Endodermal cell (in vitro differentiated cells): ENCODE measurements around the gene CARM1. TPM values are rescaled to one million over a fixed set of nuclear protein-coding genes. Genes with fewer than 3 reads are reported as not detected.

Experiments
- DNase-seq: peaks from one replicate; pipeline ENCODE4 v3.0.0-alpha.2; 2017
- H3K27ac ChIP-seq: 2 replicates; pipeline ENCODE4 v1.5.1; 2013; ENCODE audit warnings: mild to moderate bottlenecking, low read depth, low read length, moderate library complexity
- H3K27me3 ChIP-seq: 2 replicates; pipeline ENCODE4 v1.6.1; 2013; ENCODE audit warnings: mild to moderate bottlenecking, low read length, moderate library complexity; ENCODE audit not compliant: insufficient read depth, control insufficient read depth, poor library complexity, severe bottlenecking
- H3K36me3 ChIP-seq: 2 replicates; pipeline ENCODE4 v1.7.0; 2013; ENCODE audit warnings: mild to moderate bottlenecking, low read length, moderate library complexity; ENCODE audit not compliant: control insufficient read depth, insufficient read depth
- H3K4me1 ChIP-seq: one replicate; pipeline ENCODE4 v1.7.0; 2013; ENCODE audit warnings: low read length; ENCODE audit not compliant: control insufficient read depth, insufficient read depth
- H3K4me3 ChIP-seq: 2 replicates; pipeline ENCODE4 v1.5.1; 2013; ENCODE audit warnings: mild to moderate bottlenecking, low read length, moderate library complexity
- H3K9ac ChIP-seq: 2 replicates; pipeline ENCODE4 v1.6.1; 2013; ENCODE audit warnings: mild to moderate bottlenecking, low read length, moderate library complexity; ENCODE audit not compliant: poor library complexity, severe bottlenecking; ENCODE audit errors: extremely low read depth
- H3K9me3 ChIP-seq: 2 replicates; pipeline ENCODE4 v1.6.1; 2013; ENCODE audit warnings: mild to moderate bottlenecking, low read length, moderate library complexity; ENCODE audit not compliant: control insufficient read depth
- H3K27ac Mint-ChIP-seq: 2 replicates; pipeline ENCODE4 v1.8.0; 2020; ENCODE audit warnings: mixed read lengths
- H3K27me3 Mint-ChIP-seq: 2 replicates; pipeline ENCODE4 v1.8.0; 2021; ENCODE audit warnings: mild to moderate bottlenecking, mixed read lengths; ENCODE audit not compliant: insufficient read depth
- H3K36me3 Mint-ChIP-seq: 2 replicates; pipeline ENCODE4 v1.8.0; 2020; ENCODE audit warnings: low read depth, mixed read lengths
- H3K4me1 Mint-ChIP-seq: 2 replicates; pipeline ENCODE4 v1.8.0; 2020; ENCODE audit warnings: mixed read lengths
- H3K4me3 Mint-ChIP-seq: 2 replicates; pipeline ENCODE4 v1.8.0; 2020; ENCODE audit warnings: mild to moderate bottlenecking, moderate library complexity, mixed read lengths
- H3K9me3 Mint-ChIP-seq: 2 replicates; pipeline ENCODE4 v1.8.0; 2020; ENCODE audit warnings: mild to moderate bottlenecking, mixed read lengths
- CTCF ChIP-seq: fragments of 200-600 bp; sonication (generic); conservative IDR thresholded peaks from 2 replicates; pipeline ENCODE4 v1.5.0; 2021; ENCODE audit warnings: antibody characterized with exemption, mild to moderate bottlenecking
- WGBS, 2 experiments: methylation state at CpG; one replicate each; pipeline versions ENCODE4 v1.1.5 to v1.1.7; 2013; ENCODE audit warnings: missing lambda C conversion rate in 2 of 2, mixed read lengths in 1 of 2; ENCODE audit not compliant: insufficient coverage in 1 of 2, insufficient read length in 1 of 2; 5-methylcytosine and 5-hydroxymethylcytosine counted together
- total RNA-seq, 2 donors: library from RNA; stranded (reverse); fragmentation: NEBNext Ultra II Directional in 1 of 2; extraction: Animal tissue kit (Norgen Biotek cat#: 25700) in 1 of 2; gene quantifications; 2 replicates in 1 of 2; 3 replicates in 1 of 2; pipeline ENCODE4 v1.2.1, GENCODE V29; 2021

CARM1 gene
- total RNA-seq, 2 donors from 2014 or later = 80.6 to 86.6 TPM

- H3K4me3 Mint-ChIP-seq = no peak overlapping the region
- no peak for DNase-seq
Measured at GRCh38 chr19:10920288-10920655, 48.9 kb downstream of the CARM1 start.

DNA sequence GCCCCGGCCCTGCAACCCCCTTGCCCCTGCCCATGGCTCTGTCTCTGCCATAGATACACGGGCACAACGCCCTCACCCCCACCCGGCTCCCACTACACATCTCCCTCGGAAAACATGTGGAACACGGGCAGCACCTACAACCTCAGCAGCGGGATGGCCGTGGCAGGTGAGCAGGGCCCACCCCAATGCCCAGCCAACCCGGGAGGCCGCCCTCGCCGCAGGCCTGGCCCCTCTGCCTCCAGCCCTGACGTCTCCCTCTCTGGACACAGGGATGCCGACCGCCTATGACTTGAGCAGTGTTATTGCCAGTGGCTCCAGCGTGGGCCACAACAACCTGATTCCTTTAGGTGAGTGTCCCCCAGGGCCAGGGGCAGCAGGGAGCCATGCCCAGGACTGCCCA is 49.4 kb downstream of the CARM1 start:
- WGBS, 2 experiments = 95 to 100% methylated on average over 1 to 16 of the region's 16 CpGs
- no peaks in the 10 kb centered on the region for H3K4me1 Mint-ChIP-seq
- peak; percentile 43 for DNase-seq
- H3K9me3 ChIP-seq = no peaks in the 10 kb centered on the region
- no peak overlapping the region for H3K4me3 Mint-ChIP-seq
- TF ChIP-seq CTCF = no peak
- H3K9ac ChIP-seq = no peak overlapping the region
- no peak overlapping the region for H3K27ac ChIP-seq
- peaks cover 32% of the 10 kb centered on the region for H3K36me3 ChIP-seq
- H3K4me3 ChIP-seq = no peak overlapping the region
- no peaks in the 10 kb centered on the region for H3K9me3 Mint-ChIP-seq
- H3K27ac Mint-ChIP-seq = no peak overlapping the region
- no peaks in the 10 kb centered on the region for H3K27me3 ChIP-seq
- H3K36me3 Mint-ChIP-seq = peaks cover 36% of the 10 kb centered on the region
- H3K4me1 ChIP-seq = no peaks in the 10 kb centered on the region
- H3K27me3 Mint-ChIP-seq = no peaks in the 10 kb centered on the region

More at GRCh38 chr19:10920288-10920655, 48.9 kb downstream of the CARM1 start:
- Mint-ChIP-seq H3K27ac (no peak overlapping the region), H3K27me3 (no peaks in the 10 kb centered on the region), H3K36me3 (peaks cover 32% of the 10 kb centered on the region), H3K9me3 (no peaks in the 10 kb centered on the region), H3K4me1 (no peaks in the 10 kb centered on the region)
- Histone ChIP-seq H3K36me3 (peaks cover 28% of the 10 kb centered on the region), H3K27me3 (no peaks in the 10 kb centered on the region), H3K4me1 (no peaks in the 10 kb centered on the region), H3K9ac (no peak overlapping the region), H3K4me3 (no peak overlapping the region), H3K9me3 (no peaks in the 10 kb centered on the region), H3K27ac (no peak overlapping the region)
- 88 to 95% methylated on average over 5 to 10 of the region's 10 CpGs for WGBS, 2 experiments
- no peak for TF ChIP-seq CTCF

DNA sequence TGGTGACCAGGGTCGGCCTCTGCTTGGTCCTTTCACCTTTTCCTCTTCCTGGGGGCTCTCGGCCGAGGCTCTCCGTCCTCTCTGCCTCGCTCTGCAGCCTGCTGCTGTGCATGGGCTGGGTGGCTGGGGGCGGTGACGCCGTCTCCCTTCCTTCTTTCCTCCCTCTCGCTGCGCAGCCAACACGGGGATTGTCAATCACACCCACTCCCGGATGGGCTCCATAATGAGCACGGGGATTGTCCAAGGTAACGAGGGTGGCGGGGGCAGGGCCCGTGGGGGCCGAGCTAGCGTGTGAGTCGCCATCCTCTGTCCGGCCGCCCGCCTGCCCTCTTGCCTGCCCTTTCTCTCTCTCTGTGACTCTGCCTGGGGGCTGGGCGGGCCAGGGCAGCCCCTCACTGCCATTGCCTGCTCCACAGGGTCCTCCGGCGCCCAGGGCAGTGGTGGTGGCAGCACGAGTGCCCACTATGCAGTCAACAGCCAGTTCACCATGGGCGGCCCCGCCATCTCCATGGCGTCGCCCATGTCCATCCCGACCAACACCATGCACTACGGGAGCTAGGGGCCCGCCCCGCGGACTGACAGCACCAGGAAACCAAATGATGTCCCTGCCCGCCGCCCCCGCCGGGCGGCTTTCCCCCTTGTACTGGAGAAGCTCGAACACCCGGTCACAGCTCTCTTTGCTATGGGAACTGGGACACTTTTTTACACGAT is 50.0 kb downstream of the CARM1 start:
- Mint-ChIP-seq H3K4me3 (no peak overlapping the region), H3K27ac (no peak overlapping the region), H3K36me3 (peaks cover 36% of the 10 kb centered on the region), H3K4me1 (no peaks in the 10 kb centered on the region), H3K27me3 (no peaks in the 10 kb centered on the region), H3K9me3 (no peaks in the 10 kb centered on the region)
- DNase-seq = peak; percentile 41
- peaks cover 27% of the 10 kb centered on the region for H3K36me3 ChIP-seq
- no peak for TF ChIP-seq CTCF
- 93 to 96% methylated on average over 17 to 43 of the region's 43 CpGs for WGBS, 2 experiments
- H3K4me1 ChIP-seq = no peaks in the 10 kb centered on the region
- H3K27me3 ChIP-seq = no peaks in the 10 kb centered on the region
- no peak overlapping the region for H3K9ac ChIP-seq
- H3K4me3 ChIP-seq = no peak overlapping the region
- H3K9me3 ChIP-seq = no peaks in the 10 kb centered on the region
- no peak overlapping the region for H3K27ac ChIP-seq
